ENCODE data around the gene TUBB.

GRCh38 chr6:30725713-30726505 lies 5.8 kb downstream of the TUBB start:
- TF ChIP-seq ZNF274 (IDR thresholded peaks at IDR 0.05; ENCODE audit: low read depth, low read length) (no peak), SUZ12 (IDR thresholded peaks at IDR 0.05; ENCODE audit: extremely low read depth, insufficient read depth, insufficient read length) (no peak)
